ENCODE data around the gene PSMD4.
A peak's percentile ranks its signal among the peaks of the same experiment; 100 is the strongest.

PSMD4 gene

GRCh38 chr1:151281969-151282882, 27.7 kb downstream of the PSMD4 start, which contains the start of gene ZNF687:
TSS of gene ZNF687 (plus strand) at chr1:151282299. CDS start at chr1:151286292, 3,993 bp downstream.
- peak; percentile 99 for DNase-seq (ENCODE audit: low spot score)
- peak within 1 kb of the TSS; percentile 99 for H3K27ac ChIP-seq
- ChIA-PET POLR2A (ENCODE audit: low non-redundant PET) (interaction anchor here (0.6 to 1.0 kb wide), 3 partner anchors 28 to 98 kb away, joined by 3 to 5 read pairs (median 3); partner anchors contain the start of gene PSMD4), CTCF (interaction anchor here (0.7 to 2.0 kb wide), 3 partner anchors 19 to 675 kb away, joined by 3 to 8 read pairs (median 6); no protein-coding TSS in a partner anchor)
- no peak for TF ChIP-seq CTCF (conservative IDR thresholded peaks at IDR 0.05; ENCODE audit: low read depth)

- CTCF ChIA-PET = interaction anchor here (0.9 to 2.0 kb wide), 3 partner anchors 18 to 58 kb away, joined by 3 to 6 read pairs (median 4); no protein-coding TSS in a partner anchor
- no peak for TF ChIP-seq CTCF (conservative IDR thresholded peaks at IDR 0.05; ENCODE audit: low read depth)
- peak; percentile 33 for DNase-seq (ENCODE audit: low spot score)
- H3K27ac ChIP-seq = peak overlapping the region; percentile 99
- POLR2A ChIA-PET (ENCODE audit: low non-redundant PET) = interaction anchor here (1.2 kb wide), 1 partner anchor 10 kb away, joined by 3 read pairs; no protein-coding TSS in a partner anchor
Measured at GRCh38 chr1:151282883-151283725, 28.6 kb downstream of the PSMD4 start.

- H3K27ac ChIP-seq = peak overlapping the region; percentile 99
- DNase-seq (ENCODE audit: low spot score) = no peak
- CTCF ChIA-PET = interaction anchor here (0.5 to 1.0 kb wide), 3 partner anchors 17 to 116 kb away, joined by 3 to 4 read pairs (median 3); no protein-coding TSS in a partner anchor
- POLR2A ChIA-PET (ENCODE audit: low non-redundant PET) = interaction anchor here (1.2 kb wide), 1 partner anchor 9 kb away, joined by 3 read pairs; no protein-coding TSS in a partner anchor
- TF ChIP-seq CTCF (conservative IDR thresholded peaks at IDR 0.05; ENCODE audit: low read depth) = no peak
Measured at GRCh38 chr1:151284013-151284577, 29.6 kb downstream of the PSMD4 start.

GRCh38 chr1:151286619-151287340, 32.2 kb downstream of the PSMD4 start:
- CTCF ChIA-PET = interaction anchor here (0.5 kb wide), 1 partner anchor 18 kb away, joined by 3 read pairs; no protein-coding TSS in a partner anchor
- no peak for DNase-seq (ENCODE audit: low spot score)
- no peak for TF ChIP-seq CTCF (conservative IDR thresholded peaks at IDR 0.05; ENCODE audit: low read depth)
- POLR2A ChIA-PET (ENCODE audit: low non-redundant PET) = no interaction called here
- peak overlapping the region; percentile 27 for H3K27ac ChIP-seq

- POLR2A ChIA-PET (ENCODE audit: low non-redundant PET) = no interaction called here
- CTCF ChIA-PET = interaction anchor here (0.5 kb wide), 1 partner anchor 17 kb away, joined by 3 read pairs; no protein-coding TSS in a partner anchor
- DNase-seq (ENCODE audit: low spot score) = no peak
- H3K27ac ChIP-seq = no peak overlapping the region
- no peak for TF ChIP-seq CTCF (conservative IDR thresholded peaks at IDR 0.05; ENCODE audit: low read depth)
Measured at GRCh38 chr1:151287341-151287699, 32.8 kb downstream of the PSMD4 start.

All from RWPE1 (cell line).